ENCODE results near the gene PPP1R16B.

Gene PPP1R16B

GRCh38 chr20:38840894-38841470 lies 35.5 kb downstream of the PPP1R16B start:
- Histone ChIP-seq H3K36me3 (ENCODE audit: control insufficient read depth in 1 of 2, insufficient read depth in 2 of 2, low read length in 2 of 2) (no peaks in the 10 kb centered on the region), H3K27me3 (ENCODE audit: low read depth, low read length) (no peaks in the 10 kb centered on the region), H3K4me1 (ENCODE audit: control insufficient read depth in 1 of 2, insufficient read depth in 2 of 2, low read length in 2 of 2) (no peaks in the 10 kb centered on the region), H3K27ac (ENCODE audit: low read length) (peak overlapping the region; percentile 14), H3K4me3 (ENCODE audit: low read depth in 1 of 2, low read length in 2 of 2) (no peak overlapping the region), H3K9me3 (ENCODE audit: control insufficient read depth in 1 of 2, low read length in 2 of 2) (no peaks in the 10 kb centered on the region)

GRCh38 chr20:38841570-38841969 lies 36.1 kb downstream of the PPP1R16B start:
- Histone ChIP-seq H3K4me1 (ENCODE audit: control insufficient read depth in 1 of 2, insufficient read depth in 2 of 2, low read length in 2 of 2) (no peaks in the 10 kb centered on the region), H3K27ac (ENCODE audit: low read length) (no peak overlapping the region), H3K9me3 (ENCODE audit: control insufficient read depth in 1 of 2, low read length in 2 of 2) (no peaks in the 10 kb centered on the region), H3K36me3 (ENCODE audit: control insufficient read depth in 1 of 2, insufficient read depth in 2 of 2, low read length in 2 of 2) (no peaks in the 10 kb centered on the region), H3K4me3 (ENCODE audit: low read depth in 1 of 2, low read length in 2 of 2) (no peak overlapping the region), H3K27me3 (ENCODE audit: low read depth, low read length) (no peaks in the 10 kb centered on the region)

GRCh38 chr20:38842026-38842425 lies 36.5 kb downstream of the PPP1R16B start:
- H3K4me1 ChIP-seq (ENCODE audit: control insufficient read depth in 1 of 2, insufficient read depth in 2 of 2, low read length in 2 of 2): no peaks in the 10 kb centered on the region
- H3K36me3 ChIP-seq (ENCODE audit: control insufficient read depth in 1 of 2, insufficient read depth in 2 of 2, low read length in 2 of 2): no peaks in the 10 kb centered on the region
- no peaks in the 10 kb centered on the region for H3K27me3 ChIP-seq (ENCODE audit: low read depth, low read length)
- no peak overlapping the region for H3K4me3 ChIP-seq (ENCODE audit: low read depth in 1 of 2, low read length in 2 of 2)
- H3K27ac ChIP-seq (ENCODE audit: low read length): no peak overlapping the region
- H3K9me3 ChIP-seq (ENCODE audit: control insufficient read depth in 1 of 2, low read length in 2 of 2): no peaks in the 10 kb centered on the region

- no peak overlapping the region for H3K27ac ChIP-seq (ENCODE audit: low read length)
- no peaks in the 10 kb centered on the region for H3K36me3 ChIP-seq (ENCODE audit: control insufficient read depth in 1 of 2, insufficient read depth in 2 of 2, low read length in 2 of 2)
- H3K4me1 ChIP-seq (ENCODE audit: control insufficient read depth in 1 of 2, insufficient read depth in 2 of 2, low read length in 2 of 2): no peaks in the 10 kb centered on the region
- no peak overlapping the region for H3K4me3 ChIP-seq (ENCODE audit: low read depth in 1 of 2, low read length in 2 of 2)
- no peaks in the 10 kb centered on the region for H3K9me3 ChIP-seq (ENCODE audit: control insufficient read depth in 1 of 2, low read length in 2 of 2)
- H3K27me3 ChIP-seq (ENCODE audit: low read depth, low read length): no peaks in the 10 kb centered on the region
These were observed 37.1 kb downstream of the PPP1R16B start for GRCh38 chr20:38842558-38842981.

GRCh38 chr20:38843346-38843745 lies 37.8 kb downstream of the PPP1R16B start:
- H3K27ac ChIP-seq (ENCODE audit: low read length): no peak overlapping the region
- H3K9me3 ChIP-seq (ENCODE audit: control insufficient read depth in 1 of 2, low read length in 2 of 2): no peaks in the 10 kb centered on the region
- no peaks in the 10 kb centered on the region for H3K36me3 ChIP-seq (ENCODE audit: control insufficient read depth in 1 of 2, insufficient read depth in 2 of 2, low read length in 2 of 2)
- no peaks in the 10 kb centered on the region for H3K4me1 ChIP-seq (ENCODE audit: control insufficient read depth in 1 of 2, insufficient read depth in 2 of 2, low read length in 2 of 2)
- H3K4me3 ChIP-seq (ENCODE audit: low read depth in 1 of 2, low read length in 2 of 2): no peak overlapping the region
- H3K27me3 ChIP-seq (ENCODE audit: low read depth, low read length): no peaks in the 10 kb centered on the region

GRCh38 chr20:38844963-38845362 lies 39.5 kb downstream of the PPP1R16B start:
- no peaks in the 10 kb centered on the region for H3K27me3 ChIP-seq (ENCODE audit: low read depth, low read length)
- H3K36me3 ChIP-seq (ENCODE audit: control insufficient read depth in 1 of 2, insufficient read depth in 2 of 2, low read length in 2 of 2): no peaks in the 10 kb centered on the region
- H3K4me3 ChIP-seq (ENCODE audit: low read depth in 1 of 2, low read length in 2 of 2): no peak overlapping the region
- H3K9me3 ChIP-seq (ENCODE audit: control insufficient read depth in 1 of 2, low read length in 2 of 2): no peaks in the 10 kb centered on the region
- no peak overlapping the region for H3K27ac ChIP-seq (ENCODE audit: low read length)
- no peaks in the 10 kb centered on the region for H3K4me1 ChIP-seq (ENCODE audit: control insufficient read depth in 1 of 2, insufficient read depth in 2 of 2, low read length in 2 of 2)

- H3K4me1 ChIP-seq (ENCODE audit: control insufficient read depth in 1 of 2, insufficient read depth in 2 of 2, low read length in 2 of 2): no peaks in the 10 kb centered on the region
- H3K36me3 ChIP-seq (ENCODE audit: control insufficient read depth in 1 of 2, insufficient read depth in 2 of 2, low read length in 2 of 2): no peaks in the 10 kb centered on the region
- no peaks in the 10 kb centered on the region for H3K9me3 ChIP-seq (ENCODE audit: control insufficient read depth in 1 of 2, low read length in 2 of 2)
- H3K4me3 ChIP-seq (ENCODE audit: low read depth in 1 of 2, low read length in 2 of 2): no peak overlapping the region
- H3K27me3 ChIP-seq (ENCODE audit: low read depth, low read length): no peaks in the 10 kb centered on the region
- H3K27ac ChIP-seq (ENCODE audit: low read length): no peak overlapping the region
These were observed 42.3 kb downstream of the PPP1R16B start for GRCh38 chr20:38847840-38848239.

GRCh38 chr20:38853759-38854158 lies 48.3 kb downstream of the PPP1R16B start:
- H3K9me3 ChIP-seq (ENCODE audit: control insufficient read depth in 1 of 2, low read length in 2 of 2): no peaks in the 10 kb centered on the region
- no peak overlapping the region for H3K27ac ChIP-seq (ENCODE audit: low read length)

GRCh38 chr20:38854654-38855066 lies 49.2 kb downstream of the PPP1R16B start:
- Histone ChIP-seq H3K27ac (ENCODE audit: low read length) (no peak overlapping the region), H3K9me3 (ENCODE audit: control insufficient read depth in 1 of 2, low read length in 2 of 2) (no peaks in the 10 kb centered on the region), H3K27me3 (ENCODE audit: low read depth, low read length) (no peaks in the 10 kb centered on the region), H3K36me3 (ENCODE audit: control insufficient read depth in 1 of 2, insufficient read depth in 2 of 2, low read length in 2 of 2) (no peaks in the 10 kb centered on the region), H3K4me1 (ENCODE audit: control insufficient read depth in 1 of 2, insufficient read depth in 2 of 2, low read length in 2 of 2) (no peaks in the 10 kb centered on the region), H3K4me3 (ENCODE audit: low read depth in 1 of 2, low read length in 2 of 2) (no peak overlapping the region)

More at GRCh38 chr20:38853759-38854158, 48.3 kb downstream of the PPP1R16B start:
- Histone ChIP-seq H3K27me3 (ENCODE audit: low read depth, low read length) (no peaks in the 10 kb centered on the region), H3K4me1 (ENCODE audit: control insufficient read depth in 1 of 2, insufficient read depth in 2 of 2, low read length in 2 of 2) (no peaks in the 10 kb centered on the region), H3K36me3 (ENCODE audit: control insufficient read depth in 1 of 2, insufficient read depth in 2 of 2, low read length in 2 of 2) (no peaks in the 10 kb centered on the region), H3K4me3 (ENCODE audit: low read depth in 1 of 2, low read length in 2 of 2) (no peak overlapping the region)

- Histone ChIP-seq H3K4me3 (ENCODE audit: low read depth in 1 of 2, low read length in 2 of 2) (no peak overlapping the region), H3K27me3 (ENCODE audit: low read depth, low read length) (no peaks in the 10 kb centered on the region), H3K9me3 (ENCODE audit: control insufficient read depth in 1 of 2, low read length in 2 of 2) (no peaks in the 10 kb centered on the region), H3K27ac (ENCODE audit: low read length) (no peak overlapping the region), H3K4me1 (ENCODE audit: control insufficient read depth in 1 of 2, insufficient read depth in 2 of 2, low read length in 2 of 2) (no peaks in the 10 kb centered on the region), H3K36me3 (ENCODE audit: control insufficient read depth in 1 of 2, insufficient read depth in 2 of 2, low read length in 2 of 2) (no peaks in the 10 kb centered on the region)
These were observed 49.9 kb downstream of the PPP1R16B start for GRCh38 chr20:38855356-38855755.

GRCh38 chr20:38856570-38856969 lies 51.1 kb downstream of the PPP1R16B start:
- Histone ChIP-seq H3K27ac (ENCODE audit: low read length) (no peak overlapping the region), H3K9me3 (ENCODE audit: control insufficient read depth in 1 of 2, low read length in 2 of 2) (no peaks in the 10 kb centered on the region), H3K4me3 (ENCODE audit: low read depth in 1 of 2, low read length in 2 of 2) (no peak overlapping the region), H3K27me3 (ENCODE audit: low read depth, low read length) (no peaks in the 10 kb centered on the region), H3K36me3 (ENCODE audit: control insufficient read depth in 1 of 2, insufficient read depth in 2 of 2, low read length in 2 of 2) (no peaks in the 10 kb centered on the region), H3K4me1 (ENCODE audit: control insufficient read depth in 1 of 2, insufficient read depth in 2 of 2, low read length in 2 of 2) (no peaks in the 10 kb centered on the region)

- Histone ChIP-seq H3K36me3 (ENCODE audit: control insufficient read depth in 1 of 2, insufficient read depth in 2 of 2, low read length in 2 of 2) (no peaks in the 10 kb centered on the region), H3K9me3 (ENCODE audit: control insufficient read depth in 1 of 2, low read length in 2 of 2) (no peaks in the 10 kb centered on the region), H3K27me3 (ENCODE audit: low read depth, low read length) (no peaks in the 10 kb centered on the region), H3K4me3 (ENCODE audit: low read depth in 1 of 2, low read length in 2 of 2) (no peak overlapping the region), H3K27ac (ENCODE audit: low read length) (no peak overlapping the region), H3K4me1 (ENCODE audit: control insufficient read depth in 1 of 2, insufficient read depth in 2 of 2, low read length in 2 of 2) (no peaks in the 10 kb centered on the region)
These were observed 52.2 kb downstream of the PPP1R16B start for GRCh38 chr20:38857703-38858102.
